ENCODE results near the gene ROR2.

DNA sequence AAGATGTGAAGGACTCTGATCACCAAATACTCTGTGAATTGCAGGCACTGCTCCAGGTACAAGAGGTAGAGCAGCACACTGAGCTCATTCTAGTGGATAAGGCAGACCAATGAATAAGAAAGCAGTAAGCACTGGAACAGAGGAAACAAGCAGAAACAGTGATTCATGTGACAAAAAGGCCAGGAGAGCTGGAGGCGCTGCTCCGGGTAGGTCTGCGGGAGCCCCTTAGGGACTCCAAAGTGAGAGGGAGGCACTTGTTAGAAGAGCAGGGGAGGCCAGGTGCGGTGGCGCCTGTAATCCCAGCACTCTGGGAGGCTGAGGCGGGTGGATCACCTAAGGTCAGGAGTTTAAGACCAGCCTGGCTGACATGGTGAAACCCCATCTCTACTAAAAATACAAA, 294.8 kb downstream of the ROR2 start:
- TF ChIP-seq, protein P1, sequence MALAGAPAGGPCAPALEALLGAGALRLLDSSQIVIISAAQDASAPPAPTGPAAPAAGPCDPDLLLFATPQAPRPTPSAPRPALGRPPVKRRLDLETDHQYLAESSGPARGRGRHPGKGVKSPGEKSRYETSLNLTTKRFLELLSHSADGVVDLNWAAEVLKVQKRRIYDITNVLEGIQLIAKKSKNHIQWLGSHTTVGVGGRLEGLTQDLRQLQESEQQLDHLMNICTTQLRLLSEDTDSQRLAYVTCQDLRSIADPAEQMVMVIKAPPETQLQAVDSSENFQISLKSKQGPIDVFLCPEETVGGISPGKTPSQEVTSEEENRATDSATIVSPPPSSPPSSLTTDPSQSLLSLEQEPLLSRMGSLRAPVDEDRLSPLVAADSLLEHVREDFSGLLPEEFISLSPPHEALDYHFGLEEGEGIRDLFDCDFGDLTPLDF (CRISPR knock-in tag; IDR thresholded peaks at IDR 0.05) = no peak
- no peak for TF ChIP-seq ZSCAN30 (CRISPR knock-in tag; IDR thresholded peaks at IDR 0.05)
- no peak for TF ChIP-seq NR2C2 (CRISPR knock-in tag; IDR thresholded peaks at IDR 0.05; ENCODE audit: borderline replicate concordance)
- TF ChIP-seq, protein P2, sequence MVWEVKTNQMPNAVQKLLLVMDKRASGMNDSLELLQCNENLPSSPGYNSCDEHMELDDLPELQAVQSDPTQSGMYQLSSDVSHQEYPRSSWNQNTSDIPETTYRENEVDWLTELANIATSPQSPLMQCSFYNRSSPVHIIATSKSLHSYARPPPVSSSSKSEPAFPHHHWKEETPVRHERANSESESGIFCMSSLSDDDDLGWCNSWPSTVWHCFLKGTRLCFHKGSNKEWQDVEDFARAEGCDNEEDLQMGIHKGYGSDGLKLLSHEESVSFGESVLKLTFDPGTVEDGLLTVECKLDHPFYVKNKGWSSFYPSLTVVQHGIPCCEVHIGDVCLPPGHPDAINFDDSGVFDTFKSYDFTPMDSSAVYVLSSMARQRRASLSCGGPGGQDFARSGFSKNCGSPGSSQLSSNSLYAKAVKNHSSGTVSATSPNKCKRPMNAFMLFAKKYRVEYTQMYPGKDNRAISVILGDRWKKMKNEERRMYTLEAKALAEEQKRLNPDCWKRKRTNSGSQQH (CRISPR knock-in tag; IDR thresholded peaks at IDR 0.05; ENCODE audit: low read depth) = no peak
- TF ChIP-seq ZSCAN29 (CRISPR knock-in tag; conservative IDR thresholded peaks at IDR 0.05) = no peak
- TF ChIP-seq FOSL2 (CRISPR knock-in tag; IDR thresholded peaks at IDR 0.05) = no peak
- no peak for TF ChIP-seq NR2F6 (IDR thresholded peaks at IDR 0.05)
- TF ChIP-seq NR2F6 (CRISPR knock-in tag; IDR thresholded peaks at IDR 0.05) = no peak
